Liver (tissue), 9 donors: Measurements from ENCODE around the gene SUSD4. TPM values are rescaled to one million over a fixed set of nuclear protein-coding genes. Genes with fewer than 3 reads are reported as not detected.

Experiments
- DNase-seq: peaks from one replicate; pipeline ENCODE4 v3.0.0-alpha.2; 2017; ENCODE audit warnings: low spot score
- H3K27ac ChIP-seq, 2 donors: one replicate each; pipeline ENCODE4 v1.7.0; 2013; ENCODE audit warnings: inconsistent platforms in 2 of 2, low read length in 2 of 2, control low read depth in 1 of 2, low read depth in 1 of 2, mild to moderate bottlenecking in 1 of 2
- H3K27me3 ChIP-seq, 4 donors: one replicate each; pipeline versions ENCODE4 v1.6.1 to v1.7.0; 2013; ENCODE audit warnings: low read length in 3 of 4, inconsistent platforms in 1 of 4, mild to moderate bottlenecking in 1 of 4, moderate library complexity in 1 of 4; ENCODE audit not compliant: control insufficient read depth in 4 of 4, insufficient read depth in 4 of 4
- H3K36me3 ChIP-seq, 4 donors: one replicate each; pipeline versions ENCODE4 v1.6.1 to v1.7.0; 2013; ENCODE audit warnings: low read length in 3 of 4, mild to moderate bottlenecking in 3 of 4, low read depth in 1 of 4, moderate library complexity in 1 of 4; ENCODE audit not compliant: control insufficient read depth in 4 of 4, insufficient read depth in 3 of 4
- H3K4me1 ChIP-seq, 4 donors: one replicate each; pipeline versions ENCODE4 v1.6.1 to v1.7.0; 2013; ENCODE audit warnings: low read length in 3 of 4, mild to moderate bottlenecking in 3 of 4, moderate library complexity in 1 of 4; ENCODE audit not compliant: control insufficient read depth in 4 of 4, insufficient read depth in 4 of 4
- H3K4me3 ChIP-seq, 3 donors: one replicate each; pipeline versions ENCODE4 v1.6.1 to v1.7.0; 2013; ENCODE audit warnings: low read length in 3 of 3, control low read depth in 1 of 3, low read depth in 1 of 3, mild to moderate bottlenecking in 1 of 3
- H3K9ac ChIP-seq, 2 donors: one replicate each; pipeline ENCODE4 v1.7.0; 2013; ENCODE audit warnings: low read length in 2 of 2, mild to moderate bottlenecking in 2 of 2, moderate library complexity in 2 of 2, control low read depth in 1 of 2, low read depth in 1 of 2
- H3K9me3 ChIP-seq, 4 donors: one replicate each; pipeline versions ENCODE4 v1.6.1 to v1.7.0; 2013; ENCODE audit warnings: low read length in 3 of 4; ENCODE audit not compliant: control insufficient read depth in 4 of 4
- CTCF ChIP-seq: fragments of 150-350 bp; IDR thresholded peaks from 2 replicates; pipeline ENCODE4 v1.5.1; 2017; ENCODE audit warnings: improper control_type of control experiment, low read depth, low read length; ENCODE audit not compliant: missing input control
- EGR1 ChIP-seq, 2 donors: IDR thresholded peaks; 2 replicates each; pipeline ENCODE4 v1.6.1; 2016 to 2018; ENCODE audit warnings: antibody characterized with exemption in 2 of 2, low read depth in 2 of 2
- FOXA1 ChIP-seq: IDR thresholded peaks from 2 replicates; pipeline ENCODE4 v1.6.1; 2016; ENCODE audit warnings: antibody characterized with exemption
- FOXA2 ChIP-seq: IDR thresholded peaks from 2 replicates; pipeline ENCODE4 v1.6.1; 2016; ENCODE audit warnings: antibody characterized with exemption
- HNF4A ChIP-seq, 2 donors: conservative IDR thresholded peaks; 2 replicates each; pipeline ENCODE4 v1.6.1; 2016; ENCODE audit warnings: antibody characterized with exemption in 2 of 2, mild to moderate bottlenecking in 2 of 2
- JUND ChIP-seq, 2 donors: IDR thresholded peaks; 2 replicates each; pipeline ENCODE4 v1.6.1; 2016; ENCODE audit warnings: antibody characterized with exemption in 2 of 2
- MAX ChIP-seq: IDR thresholded peaks from 2 replicates; pipeline ENCODE4 v1.6.1; 2016; ENCODE audit warnings: antibody characterized with exemption
- REST ChIP-seq: IDR thresholded peaks from 2 replicates; pipeline ENCODE4 v1.6.1; 2016; ENCODE audit warnings: antibody characterized with exemption, mild to moderate bottlenecking
- RXRA ChIP-seq, 2 donors: IDR thresholded peaks; 2 replicates each; pipeline ENCODE4 v1.6.1; 2017 to 2018; ENCODE audit warnings: antibody characterized with exemption in 2 of 2, mild to moderate bottlenecking in 1 of 2
- TAF1 ChIP-seq: conservative IDR thresholded peaks from 2 replicates; pipeline ENCODE4 v1.6.1; 2016; ENCODE audit warnings: antibody characterized with exemption, mild to moderate bottlenecking
- ZBTB33 ChIP-seq: IDR thresholded peaks from 2 replicates; pipeline ENCODE4 v1.6.1; 2016; ENCODE audit warnings: antibody characterized with exemption
- WGBS: extraction: QIAGEN DNeasy Blood & Tissue Kit; methylation state at CpG from one replicate; pipeline ENCODE4 v1.1.7; 2013; 5-methylcytosine and 5-hydroxymethylcytosine counted together
- polyA plus RNA-seq, 2 donors: library from polyadenylated mRNA; stranded (reverse) in 1 of 2; unstranded in 1 of 2; fragments of 200-250 nt in 1 of 2; fragments of >200 nt in 1 of 2; fragmentation: Nextera tagmentation in 1 of 2; extraction: Ambion mirVana in 1 of 2; gene quantifications; one replicate each; pipeline versions ENCODE4 v1.2.1 to v1.2.3, GENCODE V29; 2013 to 2015
- total RNA-seq, 2 donors: library from RNA; depleted of rRNA; stranded (reverse); fragments of >200 nt; gene quantifications; one replicate each; pipeline ENCODE4 v1.2.3, GENCODE V29; 2014
- donor health status: healthy.
- donor health status: healthy.
- donor health status: healthy.
- donor health status: healthy.
- donor health status: healthy.

The SUSD4 gene
- total and polyA plus RNA-seq, 4 donors, result 1.1 to 3.8 (median 1.8) TPM

- no peak overlapping the region for H3K4me3 ChIP-seq
- H3K27ac ChIP-seq, result no peak overlapping the region
- 98% methylated on average over 7 of the region's 7 CpGs for WGBS
- no peaks in the 10 kb centered on the region for H3K36me3 ChIP-seq
- DNase-seq, result peak; percentile 22
- peaks cover 12 to 33% (median 20%) of the 10 kb centered on the region in 4 donors for H3K4me1 ChIP-seq
- H3K9ac ChIP-seq, result no peak overlapping the region
- no peak for TF ChIP-seq RXRA (IDR thresholded peaks at IDR 0.05)
- no peak for TF ChIP-seq HNF4A (conservative IDR thresholded peaks at IDR 0.05)
- TF ChIP-seq CTCF, result no peak
- no peaks in the 10 kb centered on the region for H3K9me3 ChIP-seq
- no peaks in the 10 kb centered on the region for H3K27me3 ChIP-seq
Observed at GRCh38 chr1:223245983-223246382, 118.0 kb downstream of the SUSD4 start.

- peaks cover 9 to 31% (median 18%) of the 10 kb centered on the region in 4 donors for H3K4me1 ChIP-seq
- TF ChIP-seq MAX (no peak), ZBTB33 (no peak), RXRA (IDR thresholded peaks at IDR 0.05) (no peak), FOXA2 (no peak), CTCF (no peak), REST (no peak), FOXA1 (no peak), JUND (IDR thresholded peaks at IDR 0.05) (no peak), TAF1 (no peak), EGR1 (IDR thresholded peaks at IDR 0.05; ENCODE audit: low read depth in 2 of 2) (no peak)
- DNase-seq, result no peak
- H3K4me3 ChIP-seq, result no peak overlapping the region
- H3K36me3 ChIP-seq, result no peaks in the 10 kb centered on the region
- no peaks in the 10 kb centered on the region for H3K9me3 ChIP-seq
- no peak overlapping the region for H3K27ac ChIP-seq
- no peak overlapping the region for H3K9ac ChIP-seq
- WGBS, result 94% methylated on average over 5 of the region's 5 CpGs
- no peaks in the 10 kb centered on the region for H3K27me3 ChIP-seq
Observed at GRCh38 chr1:223245411-223245810, 118.6 kb downstream of the SUSD4 start.
